Sigmoid colon (tissue), 4 donors: ENCODE measurements around the gene SH2B3.

Experiments
- EP300 ChIP-seq, 4 donors: sonication (generic); formaldehyde crosslinking; IDR thresholded peaks; one replicate each; pipeline ENCODE4 v1.6.1; 2017; ENCODE audit warnings: antibody characterized with exemption in 4 of 4
- POLR2A ChIP-seq, 2 donors: fragments of 450-650 bp; IDR thresholded peaks; one replicate each; pipeline ENCODE4 v1.6.1; 2016; ENCODE audit warnings: antibody characterized with exemption in 2 of 2, mild to moderate bottlenecking in 2 of 2, moderate library complexity in 2 of 2
- POLR2AphosphoS5 ChIP-seq, 4 donors: sonication (generic); formaldehyde crosslinking; IDR thresholded peaks; one replicate each; pipeline ENCODE4 v1.6.1; 2017; ENCODE audit warnings: antibody characterized with exemption in 4 of 4
- TF ChIP-seq, protein P1 (sequence below), 4 experiments: fragments of 450-650 bp in 3 of 4; fragments of 200-600 bp in 1 of 4; IDR thresholded peaks; one replicate each; pipeline ENCODE4 v1.5.1; 2016 to 2019; ENCODE audit warnings: antibody characterized with exemption in 4 of 4, mild to moderate bottlenecking in 3 of 4, moderate library complexity in 2 of 4

DNA sequence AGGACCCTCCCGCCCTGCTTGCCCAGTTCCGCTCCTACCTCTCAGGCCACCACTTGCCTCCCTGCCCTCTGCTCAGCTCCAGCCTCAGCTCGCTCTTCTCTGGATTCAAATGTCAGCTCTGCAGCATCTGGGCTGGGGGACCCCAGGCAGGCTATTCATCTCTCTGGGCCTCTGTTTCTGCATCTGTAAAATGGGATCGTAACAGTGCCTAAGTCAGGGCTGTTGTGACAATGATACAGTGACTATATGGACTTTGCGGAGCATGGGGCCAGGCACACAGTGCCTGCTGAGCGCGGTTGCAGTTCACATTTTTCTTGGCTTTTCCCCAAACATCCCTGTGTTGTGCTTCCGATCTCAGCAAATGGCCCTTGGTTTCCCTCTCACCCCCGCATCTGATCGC lies 39.6 kb upstream of the SH2B3 start:
- no peak for TF ChIP-seq POLR2A (IDR thresholded peaks at IDR 0.05)
- TF ChIP-seq, protein P1, sequence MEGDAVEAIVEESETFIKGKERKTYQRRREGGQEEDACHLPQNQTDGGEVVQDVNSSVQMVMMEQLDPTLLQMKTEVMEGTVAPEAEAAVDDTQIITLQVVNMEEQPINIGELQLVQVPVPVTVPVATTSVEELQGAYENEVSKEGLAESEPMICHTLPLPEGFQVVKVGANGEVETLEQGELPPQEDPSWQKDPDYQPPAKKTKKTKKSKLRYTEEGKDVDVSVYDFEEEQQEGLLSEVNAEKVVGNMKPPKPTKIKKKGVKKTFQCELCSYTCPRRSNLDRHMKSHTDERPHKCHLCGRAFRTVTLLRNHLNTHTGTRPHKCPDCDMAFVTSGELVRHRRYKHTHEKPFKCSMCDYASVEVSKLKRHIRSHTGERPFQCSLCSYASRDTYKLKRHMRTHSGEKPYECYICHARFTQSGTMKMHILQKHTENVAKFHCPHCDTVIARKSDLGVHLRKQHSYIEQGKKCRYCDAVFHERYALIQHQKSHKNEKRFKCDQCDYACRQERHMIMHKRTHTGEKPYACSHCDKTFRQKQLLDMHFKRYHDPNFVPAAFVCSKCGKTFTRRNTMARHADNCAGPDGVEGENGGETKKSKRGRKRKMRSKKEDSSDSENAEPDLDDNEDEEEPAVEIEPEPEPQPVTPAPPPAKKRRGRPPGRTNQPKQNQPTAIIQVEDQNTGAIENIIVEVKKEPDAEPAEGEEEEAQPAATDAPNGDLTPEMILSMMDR (IDR thresholded peaks at IDR 0.05), result no peak
- TF ChIP-seq POLR2AphosphoS5 (IDR thresholded peaks at IDR 0.05), result no peak
- no peak for TF ChIP-seq EP300 (IDR thresholded peaks at IDR 0.05)
